HepG2 (cell line): Measurements from ENCODE around the gene ITGAE. TPM values are rescaled to one million over a fixed set of nuclear protein-coding genes. Genes with fewer than 3 reads are reported as not detected.

Experiments used
- BRF2 ChIP-seq: sonication (generic); formaldehyde crosslinking; IDR thresholded peaks from 2 replicates; pipeline ENCODE4 v1.8.1; 2022; ENCODE audit warnings: mild to moderate bottlenecking, missing genetic modification reagents
- CEBPZ ChIP-seq: IDR thresholded peaks from 2 replicates; pipeline ENCODE4 v1.6.1; 2012; ENCODE audit warnings: low read length, improper control_type of control experiment
- CHCHD3 ChIP-seq: sonication (generic); formaldehyde crosslinking; IDR thresholded peaks from 2 replicates; pipeline ENCODE4 v1.8.0; 2022; ENCODE audit warnings: mild to moderate bottlenecking, missing genetic modification reagents, moderate library complexity
- DMTF1 ChIP-seq: sonication (generic); formaldehyde crosslinking; IDR thresholded peaks from 2 replicates; pipeline ENCODE4 v1.4.0; 2020; ENCODE audit warnings: mild to moderate bottlenecking, missing genetic modification reagents
- ESRRA ChIP-seq: sonication (generic); formaldehyde crosslinking; IDR thresholded peaks from 2 replicates; pipeline ENCODE4 v1.5.1; 2020; ENCODE audit warnings: mild to moderate bottlenecking, low read depth, missing genetic modification reagents
- MXD1 ChIP-seq: sonication (generic); formaldehyde crosslinking; IDR thresholded peaks from 2 replicates; pipeline ENCODE4 v1.4.0; 2020; ENCODE audit warnings: mild to moderate bottlenecking, missing genetic modification reagents
- MYNN ChIP-seq: sonication (generic); formaldehyde crosslinking; IDR thresholded peaks from 2 replicates; pipeline ENCODE4 v1.4.0; 2020; ENCODE audit warnings: mild to moderate bottlenecking, low read depth, missing genetic modification reagents
- ZNF276 ChIP-seq: sonication (generic); formaldehyde crosslinking; IDR thresholded peaks from 2 replicates; pipeline ENCODE4 v1.4.0; 2020; ENCODE audit warnings: mild to moderate bottlenecking, low read depth, missing genetic modification reagents
- ZNF687 ChIP-seq: sonication (generic); formaldehyde crosslinking; IDR thresholded peaks from 2 replicates; pipeline ENCODE4 v1.5.1; 2020; ENCODE audit warnings: mild to moderate bottlenecking, missing genetic modification reagents, moderate library complexity
- ZNF724P ChIP-seq: sonication (generic); formaldehyde crosslinking; IDR thresholded peaks from 2 replicates; pipeline ENCODE4 v1.8.0; 2022; ENCODE audit warnings: missing genetic modification reagents, borderline replicate concordance
- ZNF746 ChIP-seq: sonication (generic); formaldehyde crosslinking; IDR thresholded peaks from 2 replicates; pipeline ENCODE4 v1.8.0; 2022; ENCODE audit warnings: mild to moderate bottlenecking, missing genetic modification reagents
- ZSCAN21 ChIP-seq: sonication (generic); formaldehyde crosslinking; IDR thresholded peaks from 2 replicates; pipeline ENCODE4 v1.8.0; 2022; ENCODE audit warnings: mild to moderate bottlenecking, missing genetic modification reagents, moderate library complexity, borderline replicate concordance
- polyA plus RNA-seq, 8 experiments: library from polyadenylated mRNA; depleted of rRNA in 3 of 8; stranded (reverse) in 7 of 8; unstranded in 1 of 8; fragments of >200 nt; fragmentation: Illumina TruSeq in 4 of 8; extraction: Trizol in 4 of 8; gene quantifications; 2 replicates each; pipeline versions ENCODE4 v1.2.1 to v1.2.3, GENCODE V29; 2011 to 2016; ENCODE audit warnings: low read depth in 4 of 8, missing spikeins in 1 of 8, mixed read lengths in 1 of 8; ENCODE audit not compliant: insufficient read depth in 1 of 8
- total RNA-seq, 5 experiments: library from RNA; depleted of rRNA; stranded (reverse); fragments of >200 nt; fragmentation: Illumina TruSeq; extraction: Trizol; gene quantifications; 2 replicates each; pipeline ENCODE4 v1.2.3, GENCODE V29; 2016; ENCODE audit warnings: low read depth in 1 of 5

ITGAE gene
- total and polyA plus RNA-seq, 2 of the 13 experiments (the other 11 are each of a cell fraction or from before 2014, with no cell fraction given), result 42.3 to 49.0 TPM

- TF ChIP-seq CEBPZ (no peak), ZSCAN21 (CRISPR knock-in tag) (peak; percentile 88; the same call in 1 of the 2 replicates), ZNF687 (CRISPR knock-in tag) (peak; percentile 96), CHCHD3 (peak; percentile 96), ZNF276 (CRISPR knock-in tag) (no peak), ESRRA (peak; percentile 85), MYNN (CRISPR knock-in tag) (no peak), MXD1 (CRISPR knock-in tag) (peak; percentile 90), BRF2 (CRISPR knock-in tag) (peak; percentile 81; the same call in 1 of the 2 replicates), ZNF724P (CRISPR knock-in tag) (peak; percentile 84), ZNF746 (CRISPR knock-in tag) (no peak), DMTF1 (CRISPR knock-in tag) (no peak)
Observed at GRCh38 chr17:3723556-3724377, 77.2 kb downstream of the ITGAE start, which contains the start of gene HASPIN (continued).
